K562 (cell line): ENCODE measurements around the gene FAM171A1.

Experiments
- CBX3 ChIP-seq, 2 experiments: IDR thresholded peaks; 1 replicate in 1 of 2; 2 replicates in 1 of 2; pipeline ENCODE4 v1.6.1; 2012; ENCODE audit warnings: inconsistent platforms in 2 of 2, low read length in 2 of 2, borderline replicate concordance in 1 of 2, control low read depth in 1 of 2
- CHCHD3 ChIP-seq: fragments of 250-450 bp; sonication (Bioruptor Pico); IDR thresholded peaks from 2 replicates; pipeline ENCODE4 v2.1.2; 2022; ENCODE audit warnings: mild to moderate bottlenecking
- CTCF ChIP-seq, 3 experiments: IDR thresholded peaks in 2 of 3; conservative IDR thresholded peaks in 1 of 3; 2 replicates each; pipeline ENCODE4 v1.5.1; 2011 to 2012; ENCODE audit warnings: low read length in 3 of 3, mild to moderate bottlenecking in 3 of 3, control low read depth in 2 of 3, improper control_type of control experiment in 1 of 3, inconsistent platforms in 1 of 3, low read depth in 1 of 3, mixed read lengths in 1 of 3, moderate library complexity in 1 of 3; ENCODE audit not compliant: insufficient read depth in 2 of 3
- ELK1 ChIP-seq: sonication (generic); formaldehyde crosslinking; IDR thresholded peaks from 2 replicates; pipeline ENCODE4 v1.8.1; 2022; ENCODE audit warnings: missing genetic modification reagents
- EZH2 ChIP-seq: IDR thresholded peaks from 2 replicates; pipeline ENCODE4 v1.6.1; 2012; ENCODE audit warnings: low read depth, mild to moderate bottlenecking, inconsistent platforms, low read length, borderline replicate concordance
- GTF2F1 ChIP-seq: IDR thresholded peaks from 2 replicates; pipeline ENCODE4 v1.6.1; 2011; ENCODE audit warnings: low read depth, low read length, improper control_type of control experiment
- HDAC8 ChIP-seq: fragments of 450-650 bp; IDR thresholded peaks from 2 replicates; pipeline ENCODE4 v1.6.1; 2016; ENCODE audit warnings: mild to moderate bottlenecking, missing genetic modification characterization, moderate library complexity, missing compliant biosample characterization
- ILK ChIP-seq: fragments of 450-650 bp; IDR thresholded peaks from 2 replicates; pipeline ENCODE4 v1.6.1; 2016; ENCODE audit warnings: missing genetic modification characterization, low read depth, mild to moderate bottlenecking, missing compliant biosample characterization, moderate library complexity, borderline replicate concordance
- IRF9 ChIP-seq: fragments of 450-650 bp; IDR thresholded peaks from 2 replicates; pipeline ENCODE4 v1.6.1; 2016; ENCODE audit warnings: missing biosample characterization, missing genetic modification characterization
- MYBL2 ChIP-seq, 2 experiments: fragments of 450-650 bp in 1 of 2; sonication (generic) in 1 of 2; formaldehyde crosslinking in 1 of 2; IDR thresholded peaks; 2 replicates each; pipeline versions ENCODE4 v1.6.1 to v1.8.1; 2017 to 2022; ENCODE audit warnings: borderline replicate concordance in 1 of 2, inconsistent platforms in 1 of 2, low read depth in 1 of 2, mild to moderate bottlenecking in 1 of 2, missing genetic modification reagents in 1 of 2, moderate library complexity in 1 of 2
- ZFP30 ChIP-seq: fragments of 250-450 bp; sonication (Bioruptor Pico); IDR thresholded peaks from 2 replicates; pipeline ENCODE4 v1.8.0; 2022; ENCODE audit warnings: moderate library complexity, mild to moderate bottlenecking, inconsistent platforms, borderline replicate concordance
- ZFX ChIP-seq: sonication (generic); formaldehyde crosslinking; IDR thresholded peaks from 2 replicates; pipeline ENCODE4 v1.8.0; 2022; ENCODE audit warnings: mild to moderate bottlenecking, missing genetic modification reagents, moderate library complexity

GRCh38 chr10:15267496-15267895, 103.6 kb downstream of the FAM171A1 start:
- no peak for TF ChIP-seq GTF2F1
- TF ChIP-seq IRF9 (tag): no peak
- peak in 2 of 3 experiments; percentile 13 to 38; a peak in 2 of 6 replicates for TF ChIP-seq CTCF (IDR thresholded peaks at IDR 0.05 in 2 of 3, conservative IDR thresholded peaks at IDR 0.05 in 1 of 3; ENCODE audit: insufficient read depth in 2 of 3, low read depth in 1 of 3, low read length in 3 of 3)
- TF ChIP-seq CHCHD3 (CRISPR knock-in tag): no peak
- TF ChIP-seq EZH2: no peak
- no peak for TF ChIP-seq MYBL2 (IDR thresholded peaks at IDR 0.05; ENCODE audit: low read depth)
- TF ChIP-seq MYBL2 (CRISPR knock-in tag; IDR thresholded peaks at IDR 0.05; ENCODE audit: borderline replicate concordance): no peak
- TF ChIP-seq HDAC8: no peak
- no peak for TF ChIP-seq ZFP30 (CRISPR knock-in tag)
- TF ChIP-seq ILK: no peak
- TF ChIP-seq CBX3 (IDR thresholded peaks at IDR 0.05; ENCODE audit: borderline replicate concordance in 1 of 2, low read length in 2 of 2): no peak
- no peak for TF ChIP-seq ELK1 (CRISPR knock-in tag)
- no peak for TF ChIP-seq ZFX (CRISPR knock-in tag)
